Mesangial cell (primary cell): ENCODE measurements around the gene PDCD2L. TPM values are rescaled to one million over a fixed set of nuclear protein-coding genes. Genes with fewer than 3 reads are reported as not detected.

Experiments used
- total RNA-seq: library from RNA; depleted of rRNA; stranded (reverse); fragments of >200 nt; gene quantifications from 2 replicates; pipeline ENCODE4 v1.2.3, GENCODE V29; 2015

PDCD2L gene
- total RNA-seq, result 19.4 and 31.9 TPM in 2 replicates

GRCh38 chr19:34404109-34404909, at the start of gene PDCD2L:
Gene PDCD2L (plus strand): TSS chr19:34404399. CDS start chr19:34404431, 32 bp downstream.

GRCh38 chr19:34364830-34365462, 39.3 kb upstream of the PDCD2L start, which contains the start of gene GPI:
Gene GPI (plus strand): TSS chr19:34365196. CDS start chr19:34365267, 71 bp downstream.

Other genes with a start within 250 kb of the PDCD2L start
- gene LSM14A, start 231.9 kb upstream of the PDCD2L start, total RNA-seq, result 82.1 and 105 TPM in 2 replicates
- gene GARRE1, start 149.8 kb upstream of the PDCD2L start, total RNA-seq, result 16.8 and 25.5 TPM in 2 replicates
- 246 and 260 TPM in 2 replicates for gene GPI, start 39.2 kb upstream of the PDCD2L start, total RNA-seq
- 55.7 and 69.4 TPM in 2 replicates for gene UBA2, start 24.0 kb downstream of the PDCD2L start, total RNA-seq
- gene WTIP, start 77.4 kb downstream of the PDCD2L start, total RNA-seq, result 21.5 and 36.4 TPM in 2 replicates